GM21619 (cell line): ENCODE data around the gene AGBL4.

ENCODE experiments used
- ATAC-seq: cut with Tn5 transposase; IDR thresholded peaks from one replicate; pipeline ENCODE4 v1.9.1; 2021; ENCODE audit not compliant: unreplicated experiment

Gene AGBL4

DNA sequence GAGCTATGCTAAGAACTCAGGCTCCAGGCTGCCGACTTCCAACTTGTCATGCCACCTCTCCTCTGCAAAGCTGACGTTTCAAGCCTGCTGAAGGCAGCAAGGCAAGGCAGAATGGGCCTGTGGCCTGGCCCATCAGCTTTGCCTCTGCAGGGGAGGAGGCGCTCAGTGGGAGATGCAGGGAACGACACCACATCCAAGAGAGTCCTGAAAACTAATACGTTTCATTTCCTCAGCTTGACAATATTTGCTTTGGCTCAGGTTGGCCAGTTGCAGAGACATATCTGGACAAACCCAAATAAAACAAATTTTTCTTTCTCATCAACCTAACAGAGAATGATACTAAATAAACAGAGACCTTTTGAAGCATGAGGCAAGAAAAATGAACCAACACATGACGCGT, 1282.4 kb downstream of the AGBL4 start:
- no peak for ATAC-seq

DNA sequence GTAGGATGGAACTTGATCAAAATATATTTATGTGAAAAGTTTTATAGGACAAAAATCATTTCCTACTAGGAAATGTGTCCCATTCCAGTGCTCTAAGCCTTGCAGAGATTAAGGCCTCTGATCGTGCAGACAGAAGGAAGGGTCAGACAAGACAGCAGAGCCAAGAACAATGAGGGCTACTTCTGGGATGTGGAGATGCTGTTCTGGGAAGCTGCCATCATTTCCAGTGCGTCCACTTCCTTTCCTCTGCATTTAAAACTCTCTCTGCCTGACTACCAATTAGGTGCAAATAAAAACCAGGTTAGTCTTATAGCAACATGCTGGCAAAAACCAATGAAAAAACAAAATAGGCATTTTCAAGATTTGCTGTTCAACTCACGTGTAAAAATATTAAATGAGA, 1283.1 kb downstream of the AGBL4 start:
- ATAC-seq, result no peak

DNA sequence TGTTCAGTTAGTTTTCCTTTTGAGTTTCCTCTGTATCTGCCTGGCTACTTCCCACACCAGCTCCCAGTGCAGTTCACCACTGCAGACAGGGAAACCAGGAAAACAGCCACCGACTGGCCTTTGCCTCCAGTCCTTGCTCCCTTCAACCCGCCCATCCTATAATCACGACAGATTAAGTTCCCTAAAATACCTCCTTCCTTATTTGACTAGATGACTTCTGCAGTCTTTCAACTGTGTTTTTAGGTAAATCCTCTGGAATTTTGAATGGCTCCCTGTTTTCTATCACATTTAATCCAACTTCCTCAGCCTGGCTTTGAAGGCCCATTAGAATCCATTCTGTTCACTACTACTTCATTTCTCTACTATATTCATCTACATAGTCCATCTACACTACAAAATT, 1284.7 kb downstream of the AGBL4 start:
- no peak for ATAC-seq

DNA sequence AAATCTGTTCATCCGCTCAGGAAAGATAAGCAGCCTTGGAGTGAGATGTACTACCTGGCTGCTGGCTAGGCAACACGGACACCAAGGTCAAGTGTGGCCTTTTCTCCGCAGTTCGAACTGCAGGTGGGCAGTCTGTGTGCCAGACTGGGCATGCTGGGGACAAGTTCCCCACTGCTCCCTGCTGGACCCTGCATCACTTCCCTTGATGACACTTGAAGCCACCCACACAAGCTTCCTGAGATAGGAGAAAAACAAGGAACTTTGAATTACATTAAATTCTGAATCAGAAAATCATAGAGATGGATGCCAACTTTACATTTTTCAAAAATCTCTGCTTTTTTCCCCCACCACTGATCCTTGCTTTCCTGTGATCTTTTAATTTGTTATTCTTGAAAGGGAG, 1285.4 kb downstream of the AGBL4 start:
- ATAC-seq, result no peak

DNA sequence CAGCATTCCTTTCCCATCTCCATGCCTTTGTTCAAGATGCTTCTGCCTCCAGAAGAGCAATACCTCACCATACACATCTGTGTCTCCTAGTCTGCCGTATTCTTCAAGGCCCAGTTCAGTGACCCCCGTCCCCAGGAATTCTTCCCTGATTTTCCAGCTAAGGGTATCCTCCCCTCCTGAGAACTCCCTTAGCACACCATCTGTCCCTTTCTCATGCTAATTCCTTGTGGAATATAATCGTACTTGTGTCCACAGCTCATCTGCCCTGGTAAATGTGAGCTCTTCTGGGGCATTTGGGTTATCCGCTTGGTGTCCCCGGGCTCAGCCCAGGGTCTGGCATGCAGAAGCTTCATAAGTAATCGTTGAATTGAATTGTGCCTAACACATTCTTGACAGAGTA, 1288.0 kb downstream of the AGBL4 start:
- no peak for ATAC-seq

DNA sequence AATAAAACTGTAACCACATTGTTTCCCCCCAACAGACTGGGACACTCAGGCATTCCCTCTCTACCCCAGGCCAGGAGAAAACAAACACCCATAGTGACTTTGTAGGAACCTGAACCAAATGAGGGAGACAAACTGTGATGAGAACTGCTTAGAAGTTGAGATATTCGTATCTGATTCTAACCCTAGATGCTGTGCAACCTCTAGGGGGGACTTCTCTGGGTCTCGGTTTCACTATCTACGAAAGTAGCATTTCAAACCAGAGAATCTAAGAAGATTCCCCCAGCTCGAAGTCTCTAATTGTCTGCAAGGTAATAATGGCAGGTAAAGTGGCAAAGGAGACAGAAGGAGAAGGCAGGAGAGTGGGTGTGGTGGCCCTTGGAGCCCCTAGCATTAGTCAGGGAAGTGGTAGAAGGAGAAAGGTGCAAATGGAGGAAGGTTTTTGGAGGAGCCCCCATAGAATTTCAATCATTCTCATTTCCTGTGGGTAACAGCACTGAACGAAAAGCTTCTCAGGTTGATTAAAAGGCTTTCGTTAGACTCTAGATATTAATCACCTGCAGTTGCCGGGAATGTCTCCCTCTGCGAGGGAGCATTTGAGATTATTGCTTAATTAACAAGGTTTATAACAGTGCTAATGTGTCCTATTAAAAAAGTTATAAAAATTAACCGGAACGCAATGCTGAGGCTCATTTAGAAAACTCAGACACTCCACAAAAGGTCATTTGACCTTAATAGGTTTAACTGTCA, 1293.4 kb downstream of the AGBL4 start:
- peak; percentile 57 for ATAC-seq

DNA sequence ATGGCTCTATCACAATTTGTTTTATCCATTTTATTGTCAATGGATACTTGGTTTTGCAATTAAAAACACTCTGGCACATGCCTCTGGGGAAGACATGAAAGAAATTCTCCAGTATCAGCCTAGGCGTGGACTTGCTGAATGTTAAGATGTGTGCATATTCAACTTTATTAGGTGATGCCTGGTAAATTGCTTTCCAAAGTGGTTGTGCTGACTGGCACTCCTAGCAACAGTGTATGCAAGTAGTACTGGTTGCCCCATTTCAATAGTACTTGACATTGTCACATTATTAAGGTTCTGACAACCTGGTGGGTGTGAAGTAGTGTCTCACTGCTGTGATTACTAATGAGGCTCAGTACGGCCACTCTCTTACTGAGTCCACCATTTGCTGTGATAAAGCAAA, 1295.2 kb downstream of the AGBL4 start:
- ATAC-seq, result no peak

DNA sequence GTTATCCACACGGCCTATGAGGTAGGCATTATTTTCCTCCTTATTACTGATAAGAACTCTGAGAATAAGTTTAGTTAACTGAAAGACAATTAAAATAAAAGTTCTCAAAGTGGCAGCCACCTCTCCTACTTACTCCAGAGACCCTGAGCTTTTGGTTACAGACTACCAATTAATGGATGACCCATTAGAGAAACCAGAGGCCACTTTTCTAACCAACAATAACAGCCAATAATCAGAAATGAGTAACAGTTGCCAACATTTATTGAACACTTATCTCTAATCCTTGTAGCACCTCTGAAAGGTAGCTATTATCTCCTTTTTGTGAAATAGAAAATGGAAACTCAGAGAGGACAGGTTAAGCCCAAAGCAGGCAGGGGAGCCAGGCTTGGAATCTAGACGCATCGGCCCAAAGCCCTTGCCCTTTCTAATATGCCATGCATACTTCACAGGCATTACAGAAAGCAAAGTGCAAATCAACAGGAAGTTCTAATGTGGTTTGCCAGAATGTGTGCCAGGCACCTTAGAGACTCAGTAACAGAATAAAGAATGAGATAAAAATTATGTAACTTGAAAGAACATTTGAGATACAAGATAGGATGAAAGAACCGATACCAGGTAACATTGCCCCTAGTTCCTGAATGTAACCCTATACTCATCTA, 1297.1 kb downstream of the AGBL4 start:
- ATAC-seq, result no peak

DNA sequence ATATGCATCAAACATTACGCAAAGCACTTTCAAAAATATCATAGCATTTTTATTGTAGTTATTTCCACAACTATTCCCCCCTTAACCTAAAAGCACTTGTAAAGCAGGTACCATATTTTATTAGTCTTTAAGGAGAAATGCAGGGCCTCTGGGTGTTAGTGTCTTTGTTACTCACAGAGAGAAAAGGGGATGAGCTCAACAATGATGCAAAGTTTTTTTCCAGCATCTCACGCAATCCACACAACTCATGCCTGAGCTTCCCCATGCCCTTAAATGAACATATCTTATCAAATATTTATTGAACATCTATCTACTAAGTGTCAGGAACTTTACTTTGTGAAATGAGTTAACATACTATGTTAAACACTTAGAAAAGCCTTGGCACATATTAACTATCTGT, 1297.6 kb downstream of the AGBL4 start:
- no peak for ATAC-seq

DNA sequence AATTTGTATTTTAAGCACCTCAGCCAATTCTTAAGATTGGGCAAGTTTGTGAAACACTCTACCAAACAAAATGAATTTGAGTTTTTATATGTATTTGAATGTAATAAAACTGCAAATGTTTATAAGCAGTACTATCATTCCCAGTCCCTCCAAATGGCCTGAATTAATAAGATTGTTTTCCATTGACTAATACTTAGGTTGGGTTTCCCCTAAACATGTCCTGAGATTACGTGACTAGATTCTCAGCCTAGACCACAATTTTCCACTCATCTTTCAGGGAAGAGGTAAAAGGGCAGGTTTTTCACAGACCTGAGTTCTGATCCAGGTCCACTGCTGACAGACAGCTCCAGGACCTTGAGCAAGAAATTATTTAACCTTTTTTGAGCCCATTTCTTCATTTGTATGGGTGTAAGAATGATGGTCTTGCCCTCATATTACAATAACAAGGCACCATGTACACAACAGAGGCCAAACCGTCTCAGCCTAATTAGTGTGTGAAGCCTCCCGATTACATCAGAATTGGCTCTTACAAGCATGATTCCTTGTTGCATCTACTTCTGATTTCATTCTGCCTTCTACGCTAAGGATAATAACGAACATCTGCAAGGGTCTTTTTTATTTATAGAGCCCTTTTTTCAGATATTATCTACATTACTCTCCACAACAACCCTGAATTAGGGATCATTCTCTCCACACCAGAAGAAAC, 1298.3 kb downstream of the AGBL4 start:
- no peak for ATAC-seq

DNA sequence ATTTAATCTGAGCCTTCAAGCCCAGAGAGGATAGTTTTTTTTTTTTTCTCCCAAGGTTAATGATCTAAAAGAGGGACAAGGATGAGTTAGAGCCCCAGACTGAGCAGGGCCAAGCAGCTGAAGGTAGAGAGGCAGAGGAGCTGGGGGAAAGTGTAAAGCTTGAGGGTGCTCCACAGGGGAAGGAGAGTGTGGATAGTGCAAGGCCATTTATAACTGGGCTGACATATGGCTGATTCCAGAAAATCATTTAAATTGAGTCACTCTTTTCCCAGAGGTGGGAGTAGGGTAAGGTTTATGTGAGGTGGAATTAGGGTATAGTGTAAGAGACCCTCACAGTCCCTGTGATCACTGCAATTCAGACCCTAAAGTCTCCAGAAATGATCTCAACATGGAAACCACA, 1302.8 kb downstream of the AGBL4 start:
- no peak for ATAC-seq

DNA sequence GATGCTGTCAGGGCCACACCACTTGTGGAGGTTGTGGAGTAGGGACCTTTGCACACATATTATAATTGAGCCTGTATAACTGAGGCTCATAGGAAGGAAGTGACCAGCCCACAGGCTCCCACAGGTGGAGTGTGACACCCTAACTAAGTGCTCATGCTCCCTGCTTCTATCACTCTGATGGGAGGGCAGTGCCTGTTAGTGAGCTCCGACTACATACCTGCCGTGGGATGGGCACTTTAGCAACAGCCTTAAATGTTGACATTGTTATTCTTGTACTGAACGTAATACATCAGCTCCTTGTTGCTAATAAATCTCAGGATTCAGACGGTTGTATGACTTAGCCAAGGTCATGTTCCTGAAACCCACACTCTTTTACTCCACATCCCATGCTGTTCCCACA, 1305.0 kb downstream of the AGBL4 start:
- no peak for ATAC-seq

DNA sequence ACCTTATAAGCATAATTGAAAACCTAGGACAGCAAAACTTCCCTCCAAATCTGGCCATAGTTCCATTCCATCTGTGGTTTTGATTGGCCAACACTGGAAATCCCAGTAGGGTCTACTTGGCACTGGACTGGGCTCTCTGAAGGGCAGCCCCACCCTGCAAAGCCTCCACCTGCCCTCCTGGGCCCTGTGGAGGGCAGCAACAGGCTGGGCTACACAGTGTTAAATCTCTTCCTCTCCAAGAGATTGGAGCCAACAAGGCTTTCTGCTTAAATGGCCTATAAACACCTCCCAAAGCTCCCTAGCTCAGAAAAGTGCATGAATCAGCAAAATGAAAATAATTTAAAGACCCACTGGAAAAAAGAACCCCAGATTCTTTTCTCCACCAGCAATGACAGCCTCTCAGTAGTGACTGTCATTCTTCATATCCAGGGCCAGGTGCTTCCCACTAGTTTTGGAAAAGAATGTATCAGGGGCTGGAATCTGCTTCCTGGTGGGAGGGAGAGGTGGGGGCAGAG, 1305.6 kb downstream of the AGBL4 start:
- ATAC-seq, result no peak

DNA sequence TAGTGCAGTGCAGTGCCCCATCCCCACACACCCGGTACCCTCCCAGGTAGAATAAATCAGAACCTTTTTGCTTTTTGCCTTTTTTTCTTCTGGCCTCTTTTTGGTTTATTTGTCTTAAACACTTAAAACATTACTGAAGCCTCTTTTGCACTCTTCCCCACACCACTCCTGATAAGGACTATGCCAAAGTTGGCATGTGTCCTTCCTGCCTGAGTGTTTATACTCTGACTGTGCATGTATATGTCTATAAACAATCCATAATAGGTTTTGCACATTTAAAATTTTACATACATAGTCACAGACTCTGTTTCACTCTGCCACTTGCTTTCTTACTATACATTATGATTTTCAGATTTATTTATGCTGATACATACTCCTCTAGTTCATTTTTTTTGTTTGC, 1306.7 kb downstream of the AGBL4 start:
- no peak for ATAC-seq

DNA sequence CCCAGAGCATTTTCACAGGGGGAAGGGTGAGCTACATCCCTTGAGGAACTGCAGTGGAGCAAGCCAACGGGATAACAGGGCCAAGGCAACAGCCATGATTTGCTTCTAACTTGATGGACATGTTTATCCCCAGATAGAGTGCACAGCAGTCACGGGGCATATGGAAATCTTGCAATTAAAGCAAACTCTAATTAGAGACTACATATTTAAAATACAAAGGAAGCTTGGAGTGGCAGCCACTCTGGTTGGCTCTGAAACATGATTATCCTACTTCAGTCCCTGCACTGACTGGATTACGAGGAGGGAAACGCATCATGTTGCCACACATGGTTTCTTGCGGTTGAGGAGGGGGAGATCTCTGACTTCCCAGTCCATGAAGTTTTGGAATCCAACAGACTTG, 1307.8 kb downstream of the AGBL4 start:
- no peak for ATAC-seq

DNA sequence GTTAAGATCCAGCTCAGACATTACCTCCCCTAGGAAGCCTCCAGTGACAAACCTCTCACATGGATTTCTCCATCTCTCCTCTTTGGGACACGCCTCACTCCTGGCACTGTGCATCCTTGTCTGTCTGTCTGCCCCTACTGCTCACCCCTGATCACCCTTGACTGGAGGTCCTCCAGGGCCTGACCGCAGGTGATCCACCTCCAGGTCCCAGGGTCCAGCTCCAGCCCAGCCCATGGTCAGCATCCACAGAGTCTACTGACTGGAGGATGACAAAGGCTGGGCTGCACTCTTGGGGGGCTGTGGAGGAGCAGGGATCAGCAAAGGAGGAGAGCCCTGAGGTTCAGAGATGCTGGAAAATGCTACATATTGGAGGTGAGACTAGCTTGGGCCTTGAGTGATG, 1312.8 kb downstream of the AGBL4 start:
- no peak for ATAC-seq

DNA sequence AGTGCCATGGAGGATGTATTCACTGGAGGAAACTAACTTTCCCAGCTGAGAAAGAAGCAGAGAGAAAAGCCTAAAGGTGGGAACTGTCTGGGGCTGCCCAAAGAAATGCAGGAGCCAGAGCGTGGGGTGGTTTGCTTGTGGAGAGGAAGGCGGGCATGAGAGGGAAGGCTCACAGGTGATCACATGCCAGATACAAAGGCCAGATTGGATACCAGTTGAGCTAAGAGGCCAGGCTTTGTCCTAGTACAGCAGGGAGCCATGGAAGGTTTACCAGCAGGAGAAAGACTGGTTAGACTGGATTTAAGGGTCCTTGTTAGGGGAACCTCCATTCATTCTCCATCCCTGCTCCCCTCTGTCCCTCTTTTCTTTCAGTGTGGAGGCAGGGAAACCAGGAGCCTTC, 1313.4 kb downstream of the AGBL4 start:
- ATAC-seq, result no peak

DNA sequence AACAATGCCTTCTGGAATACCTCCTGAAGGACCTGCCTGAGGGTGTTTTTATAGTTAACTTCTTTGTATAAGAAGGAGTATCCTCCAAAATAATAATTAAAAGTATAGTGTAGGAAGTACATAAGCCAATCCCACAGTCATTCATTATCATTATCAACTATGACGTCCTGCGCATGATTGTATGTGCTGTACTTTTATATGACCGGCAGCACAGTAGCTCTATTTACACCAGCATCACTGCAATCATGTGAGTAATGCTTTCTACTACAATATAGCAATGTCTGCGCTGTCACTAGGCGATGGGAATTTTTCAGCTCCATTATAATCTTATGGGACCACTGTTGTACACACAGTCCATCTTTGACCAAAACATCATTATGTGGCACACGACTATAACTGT, 1319.0 kb downstream of the AGBL4 start:
- no peak for ATAC-seq

DNA sequence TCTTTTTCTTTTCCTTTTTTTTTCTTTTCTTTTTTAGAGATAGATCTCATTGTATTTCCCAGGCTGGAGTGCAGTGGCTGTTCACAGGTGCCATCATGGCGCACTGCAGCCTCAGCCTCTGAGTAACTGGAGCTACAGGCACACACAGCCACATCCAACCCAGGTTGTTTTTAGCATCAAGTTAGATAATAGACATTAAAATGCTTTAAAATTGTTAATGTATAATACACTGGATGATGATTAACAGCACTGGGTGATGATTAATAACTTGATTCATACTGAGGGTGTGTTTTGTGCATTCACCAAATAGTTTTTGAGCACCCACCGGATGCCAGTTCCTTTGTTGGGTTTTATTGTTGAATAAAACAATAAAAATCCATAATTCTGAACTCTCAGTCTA, 1322.3 kb downstream of the AGBL4 start:
- ATAC-seq, result peak; percentile 63

DNA sequence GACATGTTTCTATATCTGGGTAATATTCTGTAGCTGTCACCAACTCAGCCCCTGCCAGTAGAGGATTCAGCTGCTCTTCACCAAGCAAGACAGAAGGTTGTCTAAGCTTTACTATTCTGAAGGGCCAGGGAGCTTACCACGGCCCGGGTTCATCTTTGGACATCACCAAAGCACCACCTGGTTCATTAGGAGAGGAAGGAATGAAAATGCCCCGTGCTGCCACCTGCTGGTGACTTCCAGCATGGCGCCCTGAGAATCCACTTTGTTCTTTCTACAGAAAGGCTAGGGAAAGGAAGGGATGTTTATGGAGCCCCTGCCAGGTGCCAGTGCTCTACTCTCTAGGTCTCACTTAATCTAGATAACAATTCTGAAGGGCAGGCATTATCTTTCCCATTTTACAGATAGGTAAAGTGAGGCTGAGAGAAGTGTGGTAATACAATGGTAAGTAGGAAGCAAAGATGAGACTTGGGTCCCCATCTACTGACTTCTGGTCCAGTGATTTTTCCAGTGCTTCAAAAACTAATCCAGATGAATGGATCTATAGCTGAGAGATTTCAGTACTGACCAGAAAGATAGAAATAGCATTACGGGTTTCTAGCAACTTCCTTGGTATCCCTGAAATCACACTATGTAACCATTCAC, 1326.6 kb downstream of the AGBL4 start:
- ATAC-seq, result peak; percentile 64

DNA sequence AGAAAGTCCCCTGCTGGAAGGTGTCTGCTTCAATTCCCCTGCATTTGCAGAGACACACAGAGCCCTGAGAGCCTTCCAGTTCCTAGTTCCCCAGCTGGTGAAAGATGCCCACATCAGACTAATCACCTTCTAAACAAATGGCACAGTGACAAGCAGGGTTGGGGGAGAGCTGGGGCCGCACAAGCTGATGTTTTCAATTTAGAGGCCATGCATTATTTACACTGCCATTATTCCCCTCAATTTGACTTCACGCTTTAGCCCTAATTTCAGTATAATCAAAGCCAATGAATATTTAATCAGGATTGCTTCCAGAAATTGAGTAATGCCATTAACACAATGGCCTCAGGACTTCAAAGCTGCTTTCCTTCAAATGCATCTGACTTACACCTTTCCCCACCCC, 1328.6 kb downstream of the AGBL4 start:
- no peak for ATAC-seq
